Globus pallidus (tissue), 1 donor: ENCODE results near the gene RNF167.

Experiments used
- DNase-seq: peaks from one replicate; pipeline ENCODE4 v3.0.0-alpha.2; 2015; ENCODE audit warnings: low spot score

The RNF167 gene

GRCh38 chr17:4939796-4940554 lies at the start of gene RNF167, which contains the start of gene SLC25A11:
Gene RNF167 (plus strand): TSS chr17:4940268. CDS start chr17:4940910, 642 bp downstream.
Gene SLC25A11 (minus strand): TSS chr17:4940046. CDS start chr17:4939910, 136 bp downstream.
- peak; percentile 97 for DNase-seq

GRCh38 chr17:4891411-4892410 lies 48.4 kb upstream of the RNF167 start:
- DNase-seq: no peak

- no peak for DNase-seq
Observed at GRCh38 chr17:4892499-4893221, 47.4 kb upstream of the RNF167 start.

- no peak for DNase-seq
Observed at GRCh38 chr17:4893272-4893671, 46.8 kb upstream of the RNF167 start.

- DNase-seq: no peak
Observed at GRCh38 chr17:4893721-4894560, 46.1 kb upstream of the RNF167 start.

GRCh38 chr17:4895121-4895520 lies 44.9 kb upstream of the RNF167 start:
- no peak for DNase-seq

GRCh38 chr17:4895657-4896331 lies 44.3 kb upstream of the RNF167 start:
- DNase-seq: no peak

GRCh38 chr17:4896332-4897197 lies 43.5 kb upstream of the RNF167 start:
- DNase-seq: no peak

- no peak for DNase-seq
Observed at GRCh38 chr17:4897198-4897687, 42.8 kb upstream of the RNF167 start.

- DNase-seq: no peak
Observed at GRCh38 chr17:4897785-4898184, 42.3 kb upstream of the RNF167 start.

- no peak for DNase-seq
Observed at GRCh38 chr17:4898351-4898750, 41.7 kb upstream of the RNF167 start.

GRCh38 chr17:4898927-4899326 lies 41.1 kb upstream of the RNF167 start:
- no peak for DNase-seq

GRCh38 chr17:4899341-4900230 lies 40.5 kb upstream of the RNF167 start, which contains the start of gene C17orf107:
Gene C17orf107 (plus strand): TSS chr17:4899536. CDS start chr17:4899763, 227 bp downstream.
- DNase-seq: no peak

GRCh38 chr17:4900231-4901107 lies 39.6 kb upstream of the RNF167 start:
- DNase-seq: no peak

GRCh38 chr17:4901108-4901647 lies 38.9 kb upstream of the RNF167 start:
- DNase-seq: no peak

- peak; percentile 35 for DNase-seq
Observed at GRCh38 chr17:4901648-4902344, 38.3 kb upstream of the RNF167 start.
